Measurements from ENCODE around the gene RAB1A. TPM values are rescaled to one million over a fixed set of nuclear protein-coding genes. Genes with fewer than 3 reads are reported as not detected.

The RAB1A gene
- total and polyA plus RNA-seq, 2 of the 13 experiments (the other 11 are each of a cell fraction or from before 2014, with no cell fraction given): 206 to 226 TPM

GRCh38 chr2:65129826-65130663 is at the start of gene RAB1A (continued):
- TF ChIP-seq ZBTB33 (CRISPR knock-in tag; IDR thresholded peaks at IDR 0.05): peak; percentile 7; the same call in 1 of the 2 replicates
- no peak for TF ChIP-seq ZNF382 (CRISPR knock-in tag; IDR thresholded peaks at IDR 0.05; ENCODE audit: borderline replicate concordance)
- TF ChIP-seq TERF1 (CRISPR knock-in tag; IDR thresholded peaks at IDR 0.05): no peak
- no peak for TF ChIP-seq ZNF326 (CRISPR knock-in tag; IDR thresholded peaks at IDR 0.05; ENCODE audit: borderline replicate concordance)
- no peak for TF ChIP-seq TBP (CRISPR knock-in tag; IDR thresholded peaks at IDR 0.05)
- no peak for TF ChIP-seq ZNF275 (CRISPR knock-in tag; IDR thresholded peaks at IDR 0.05; ENCODE audit: borderline replicate concordance)
- TF ChIP-seq KLF15 (CRISPR knock-in tag; IDR thresholded peaks at IDR 0.05; ENCODE audit: borderline replicate concordance): no peak
- TF ChIP-seq GATAD2A (CRISPR knock-in tag; IDR thresholded peaks at IDR 0.05): peak; percentile 26
- TF ChIP-seq ZKSCAN5 (CRISPR knock-in tag; IDR thresholded peaks at IDR 0.05): no peak
- TF ChIP-seq ARHGAP35 (CRISPR knock-in tag; IDR thresholded peaks at IDR 0.05; ENCODE audit: borderline replicate concordance): peak; percentile 57; the same call in 1 of the 2 replicates
- no peak for TF ChIP-seq FOXP4 (CRISPR knock-in tag; IDR thresholded peaks at IDR 0.05)
- TF ChIP-seq GLMP (CRISPR knock-in tag; IDR thresholded peaks at IDR 0.05; ENCODE audit: borderline replicate concordance): no peak
- TF ChIP-seq ZNF207 (IDR thresholded peaks at IDR 0.05; ENCODE audit: borderline replicate concordance): no peak
- TF ChIP-seq CTCF (CRISPR knock-in tag; IDR thresholded peaks at IDR 0.05): peak; percentile 80
- peak; percentile 57; the same call in 1 of the 2 replicates for TF ChIP-seq ZNF230 (CRISPR knock-in tag; IDR thresholded peaks at IDR 0.05)
- 0 out of 2 replicates have a peak, but pooled peaks have one; percentile 88 for TF ChIP-seq ZNF713 (CRISPR knock-in tag; IDR thresholded peaks at IDR 0.05)
- no peak for TF ChIP-seq PAX8 (CRISPR knock-in tag; IDR thresholded peaks at IDR 0.05; ENCODE audit: borderline replicate concordance)
- TF ChIP-seq ATF7 (IDR thresholded peaks at IDR 0.05): peak; percentile 90
- TF ChIP-seq ATF7 (CRISPR knock-in tag; IDR thresholded peaks at IDR 0.05): peak; percentile 97
